Coronary artery (tissue), 2 donors: Measurements from ENCODE around the gene YPEL5.

Experiments used
- DNase-seq: peaks from one replicate; pipeline ENCODE4 v3.0.0-alpha.2; 2017; ENCODE audit warnings: low spot score
- H3K27ac ChIP-seq, 2 donors: fragments of 200-600 bp; sonication (generic); one replicate each; pipeline ENCODE4 v1.5.1; 2016 to 2019
- H3K4me3 ChIP-seq: fragments of 200-600 bp; sonication (generic); 2 replicates; pipeline ENCODE4 v1.5.1; 2016; ENCODE audit warnings: mild to moderate bottlenecking, moderate library complexity
- CTCF ChIP-seq: fragments of 200-600 bp; sonication (generic); IDR thresholded peaks from one replicate; pipeline ENCODE4 v1.5.1; 2019; ENCODE audit warnings: antibody characterized with exemption

The YPEL5 gene

GRCh38 chr2:30181176-30181575 lies 34.4 kb downstream of the YPEL5 start:
- TF ChIP-seq CTCF, result no peak
- no peak for DNase-seq
- no peak overlapping the region for H3K27ac ChIP-seq
- no peak overlapping the region for H3K4me3 ChIP-seq

- TF ChIP-seq CTCF, result no peak
- DNase-seq, result no peak
- no peak overlapping the region for H3K27ac ChIP-seq
- H3K4me3 ChIP-seq, result no peak overlapping the region
Measured at GRCh38 chr2:30184035-30184434, 37.2 kb downstream of the YPEL5 start.

GRCh38 chr2:30185178-30185577 lies 38.4 kb downstream of the YPEL5 start:
- no peak for DNase-seq
- Histone ChIP-seq H3K27ac (no peak overlapping the region), H3K4me3 (no peak overlapping the region)
- no peak for TF ChIP-seq CTCF

GRCh38 chr2:30188292-30188691 lies 41.5 kb downstream of the YPEL5 start:
- TF ChIP-seq CTCF, result no peak
- H3K27ac ChIP-seq, result no peak overlapping the region
- DNase-seq, result no peak
- H3K4me3 ChIP-seq, result no peak overlapping the region

- TF ChIP-seq CTCF, result no peak
- DNase-seq, result no peak
- H3K27ac ChIP-seq, result no peak overlapping the region
- H3K4me3 ChIP-seq, result no peak overlapping the region
Measured at GRCh38 chr2:30190637-30191036, 43.8 kb downstream of the YPEL5 start.

- no peak for DNase-seq
- H3K4me3 ChIP-seq, result no peak overlapping the region
- TF ChIP-seq CTCF, result no peak
Measured at GRCh38 chr2:30191107-30191506, 44.3 kb downstream of the YPEL5 start.

GRCh38 chr2:30191819-30192271 lies 45.0 kb downstream of the YPEL5 start:
- Histone ChIP-seq H3K27ac (no peak overlapping the region), H3K4me3 (no peak overlapping the region)
- TF ChIP-seq CTCF, result no peak
- no peak for DNase-seq

More at GRCh38 chr2:30191107-30191506, 44.3 kb downstream of the YPEL5 start:
- H3K27ac ChIP-seq, result no peak overlapping the region
